ENCODE results near the gene SYNDIG1L. TPM values are rescaled to one million over a fixed set of nuclear protein-coding genes. Genes with fewer than 3 reads are reported as not detected.
A peak's percentile ranks its signal among the peaks of the same experiment; 100 is the strongest.
"Not testable (repeated sequence)": the region's sequence is repeated elsewhere in the genome, so short reads cannot be mapped to it uniquely, and the experiment has no call there.

The SYNDIG1L gene
- total and polyA plus RNA-seq, 12 donors = 0.05 to 0.51 (median 0.23) TPM; not detected in 5

DNA sequence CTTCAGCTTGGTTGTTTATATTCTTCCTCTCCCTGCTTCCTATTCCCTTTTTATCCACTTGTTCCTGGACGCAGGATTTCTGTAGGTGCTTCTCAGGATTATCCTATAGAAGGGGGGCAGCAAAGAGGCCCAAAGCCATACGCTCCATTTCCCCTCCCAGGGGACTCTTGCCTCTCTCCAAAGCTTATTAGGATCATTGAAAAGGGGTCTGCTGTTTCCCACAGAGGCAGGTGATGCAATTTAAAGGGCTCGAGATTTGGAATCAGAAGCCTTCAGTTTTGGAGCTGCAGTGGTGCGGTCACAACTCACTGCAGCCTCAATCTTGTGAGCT lies 31.5 kb upstream of the SYNDIG1L start:
- no peak overlapping the region for H3K27ac ChIP-seq
- no peaks in the 10 kb centered on the region for H3K36me3 ChIP-seq (replicated peaks in 1 of 2)
- no peaks in the 10 kb centered on the region for H3K27me3 ChIP-seq
- no peak for DNase-seq
- H3K4me3 ChIP-seq = no peak overlapping the region
- intact Hi-C loops (cut with DNase I) = no loop called here
- 80 to 94% (median 82%) methylated on average over 3 to 4 of the region's 4 CpGs for WGBS, 4 donors
- TF ChIP-seq CTCF (IDR thresholded peaks at IDR 0.05) (no peak), POLR2A (IDR thresholded peaks at IDR 0.05) (no peak)
- no peaks in the 10 kb centered on the region for H3K9me3 ChIP-seq (replicated peaks in 1 of 3)
- no peaks in the 10 kb centered on the region for H3K4me1 ChIP-seq (replicated peaks in 1 of 2)

DNA sequence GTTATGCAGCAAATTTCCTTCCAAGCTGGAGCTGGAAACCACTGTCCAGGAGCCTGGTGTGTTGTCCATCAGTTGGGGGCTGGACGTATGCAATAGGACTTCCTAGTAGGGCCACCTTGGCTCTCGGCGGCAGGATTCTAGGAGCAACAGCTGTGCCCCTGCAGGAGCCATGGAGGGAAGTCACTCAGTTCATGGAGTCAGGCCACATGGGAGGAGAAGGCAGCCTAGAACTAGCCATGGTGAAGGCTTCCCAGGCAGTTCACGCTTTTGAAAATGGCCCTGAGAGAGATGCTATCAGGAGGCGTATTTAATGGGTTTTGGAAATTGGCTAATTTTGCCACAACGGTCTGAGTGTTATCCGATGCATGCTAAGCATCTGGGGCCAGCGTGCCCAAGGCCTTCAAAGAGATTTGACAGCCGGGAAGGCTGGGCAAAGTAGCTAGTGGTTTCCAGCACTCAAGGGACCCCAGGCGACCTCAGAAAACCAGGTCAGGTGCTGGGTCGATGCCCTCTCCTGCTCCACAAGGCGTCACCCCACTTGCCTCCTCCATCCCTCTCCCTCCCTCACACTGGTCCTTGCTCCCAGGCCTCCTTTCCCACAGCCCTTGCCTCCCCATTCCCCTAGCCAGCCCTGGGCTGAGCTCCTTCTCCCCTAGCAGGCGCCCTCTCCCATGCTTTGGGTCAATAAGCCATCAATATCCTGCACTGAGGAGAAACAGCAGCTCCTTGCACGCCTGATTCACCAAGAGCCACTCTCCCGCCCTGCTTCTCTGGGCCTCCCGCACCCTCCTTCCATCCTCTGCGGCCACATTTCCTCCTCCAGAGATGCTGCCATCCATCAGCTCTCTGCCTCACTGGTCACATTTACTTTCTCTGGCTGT lies 30.9 kb upstream of the SYNDIG1L start:
- Histone ChIP-seq H3K4me3 (no peak overlapping the region), H3K36me3 (replicated peaks in 1 of 2) (no peaks in the 10 kb centered on the region), H3K9me3 (replicated peaks in 1 of 3) (no peaks in the 10 kb centered on the region), H3K27ac (no peak overlapping the region), H3K27me3 (no peaks in the 10 kb centered on the region), H3K4me1 (replicated peaks in 1 of 2) (no peaks in the 10 kb centered on the region)
- no peak for DNase-seq
- intact Hi-C loops (cut with DNase I) = no loop called here
- 79 to 84% (median 82%) methylated on average over 11 to 17 of the region's 17 CpGs for WGBS, 4 donors
- TF ChIP-seq CTCF (IDR thresholded peaks at IDR 0.05) = no peak
- TF ChIP-seq POLR2A (IDR thresholded peaks at IDR 0.05) = no peak

DNA sequence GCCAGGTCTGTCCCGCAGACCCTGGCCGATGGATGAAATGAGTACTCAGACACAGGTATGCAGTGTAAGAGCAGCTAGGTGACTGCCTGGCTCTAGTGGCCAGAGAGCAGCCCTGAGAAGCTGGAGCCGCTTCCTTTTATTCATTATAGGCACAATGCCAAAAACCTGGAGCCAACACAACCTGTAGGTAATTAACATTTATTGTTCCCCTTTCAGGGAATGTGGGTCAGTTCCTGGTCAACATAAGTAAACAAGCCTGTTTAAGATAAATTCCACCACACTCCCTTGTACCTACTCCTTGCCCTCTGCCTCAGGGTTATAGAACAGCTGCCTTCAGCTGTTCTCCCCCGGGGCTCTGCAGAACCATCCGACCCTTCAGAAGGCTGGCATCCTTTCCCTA lies 28.4 kb upstream of the SYNDIG1L start:
- H3K4me3 ChIP-seq; H3K4me1 ChIP-seq (replicated peaks in 1 of 2); DNase-seq; H3K27ac ChIP-seq; H3K27me3 ChIP-seq; H3K9me3 ChIP-seq (replicated peaks in 1 of 3); intact Hi-C loops (cut with DNase I); H3K36me3 ChIP-seq (replicated peaks in 1 of 2): not testable (repeated sequence)
- WGBS, 4 donors = 80 to 95% (median 85%) methylated on average over 5 of the region's 5 CpGs

- TF ChIP-seq POLR2A (IDR thresholded peaks at IDR 0.05) = no peak
- TF ChIP-seq CTCF (IDR thresholded peaks at IDR 0.05) = no peak
- WGBS, 4 donors = 31 to 50% (median 39%) methylated on average over 3 of the region's 3 CpGs
- H3K27me3 ChIP-seq = no peaks in the 10 kb centered on the region
- H3K9me3 ChIP-seq (replicated peaks in 1 of 3) = peaks cover 0 to 4% (median 0%) of the 10 kb centered on the region in 3 donors
- intact Hi-C loops (cut with DNase I) = no loop called here
- peak in 1 of 7 donors; percentile 3 for DNase-seq
- no peak overlapping the region for H3K27ac ChIP-seq
- no peaks in the 10 kb centered on the region for H3K36me3 ChIP-seq (replicated peaks in 1 of 2)
- no peaks in the 10 kb centered on the region for H3K4me1 ChIP-seq (replicated peaks in 1 of 2)
- no peak overlapping the region for H3K4me3 ChIP-seq
Observed at GRCh38 chr14:74444866-74445265, 18.9 kb upstream of the SYNDIG1L start.

GRCh38 chr14:74442757-74443156 lies 16.7 kb upstream of the SYNDIG1L start:
- Histone ChIP-seq H3K36me3 (replicated peaks in 1 of 2) (no peaks in the 10 kb centered on the region), H3K27ac (no peak overlapping the region), H3K4me1 (replicated peaks in 1 of 2) (no peaks in the 10 kb centered on the region), H3K9me3 (replicated peaks in 1 of 3) (peaks cover 0 to 2% (median 0%) of the 10 kb centered on the region in 3 donors), H3K4me3 (no peak overlapping the region), H3K27me3 (no peaks in the 10 kb centered on the region)
- intact Hi-C loops (cut with DNase I) = no loop called here
- no peak for TF ChIP-seq POLR2A (IDR thresholded peaks at IDR 0.05)
- DNase-seq = no peak
